CD14-positive monocyte (primary cell): ENCODE measurements around the gene CHID1. TPM values are rescaled to one million over a fixed set of nuclear protein-coding genes. Genes with fewer than 3 reads are reported as not detected.

ENCODE experiments used
- DNase-seq, 3 donors: peaks; one replicate each; pipeline ENCODE4 v3.0.0-alpha.2; 2011 to 2022
- H2AFZ ChIP-seq: 2 replicates; pipeline ENCODE4 v1.6.0; 2012; ENCODE audit warnings: mild to moderate bottlenecking, low read depth, low read length, inconsistent platforms; ENCODE audit not compliant: insufficient read depth, poor library complexity, severe bottlenecking
- H3K27ac ChIP-seq, 2 donors: 1 replicate in 1 of 2; 2 replicates in 1 of 2; pipeline ENCODE4 v1.5.1; 2012 to 2013; ENCODE audit warnings: low read length in 2 of 2, control low read depth in 1 of 2, inconsistent platforms in 1 of 2, low read depth in 1 of 2, mild to moderate bottlenecking in 1 of 2
- H3K27me3 ChIP-seq, 2 donors: one replicate each; pipeline versions ENCODE4 v1.6.0 to v1.6.1; 2011 to 2013; ENCODE audit warnings: low read length in 2 of 2; ENCODE audit not compliant: control insufficient read depth in 2 of 2, insufficient read depth in 2 of 2
- H3K36me3 ChIP-seq, 2 donors: replicated peaks in 1 of 2; 1 replicate in 1 of 2; 2 replicates in 1 of 2; pipeline versions ENCODE4 v1.5.1 to v1.6.1; 2012 to 2013; ENCODE audit warnings: low read length in 2 of 2, control low read depth in 1 of 2, inconsistent platforms in 1 of 2, mild to moderate bottlenecking in 1 of 2; ENCODE audit not compliant: insufficient read depth in 2 of 2, control insufficient read depth in 1 of 2
- H3K4me1 ChIP-seq, 2 donors: 1 replicate in 1 of 2; 2 replicates in 1 of 2; pipeline versions ENCODE4 v1.5.1 to v1.6.1; 2012 to 2013; ENCODE audit warnings: low read length in 2 of 2, control low read depth in 1 of 2, inconsistent platforms in 1 of 2, mild to moderate bottlenecking in 1 of 2, moderate library complexity in 1 of 2; ENCODE audit not compliant: insufficient read depth in 2 of 2, control insufficient read depth in 1 of 2
- H3K4me2 ChIP-seq: replicated peaks from 2 replicates; pipeline ENCODE3; 2012; ENCODE audit warnings: low read length, moderate library complexity, mild to moderate bottlenecking; ENCODE audit not compliant: poor library complexity, severe bottlenecking; ENCODE audit errors: extremely low read depth
- H3K4me3 ChIP-seq, 3 experiments: fragments of 200-600 bp in 1 of 3; sonication (generic) in 1 of 3; replicated peaks in 1 of 3; 1 replicate in 2 of 3; 2 replicates in 1 of 3; pipeline ENCODE4 v1.5.1; 2011 to 2013; ENCODE audit warnings: low read length in 3 of 3, mild to moderate bottlenecking in 3 of 3, control low read depth in 2 of 3, low read depth in 2 of 3, inconsistent platforms in 1 of 3, moderate library complexity in 1 of 3
- H3K79me2 ChIP-seq: 2 replicates; pipeline ENCODE4 v1.6.0; 2012; ENCODE audit warnings: mild to moderate bottlenecking, control low read depth, inconsistent platforms, low read length, moderate library complexity; ENCODE audit not compliant: insufficient read depth
- H3K9ac ChIP-seq: 2 replicates; pipeline ENCODE4 v1.6.0; 2017; ENCODE audit warnings: low read length, mild to moderate bottlenecking; ENCODE audit not compliant: insufficient read depth, poor library complexity, severe bottlenecking
- H3K9me3 ChIP-seq, 2 donors: replicated peaks in 1 of 2; 1 replicate in 1 of 2; 2 replicates in 1 of 2; pipeline versions ENCODE4 v1.5.1 to v1.6.1; 2012 to 2013; ENCODE audit warnings: low read length in 2 of 2, control low read depth in 1 of 2; ENCODE audit not compliant: control insufficient read depth in 1 of 2, insufficient read depth in 1 of 2
- H4K20me1 ChIP-seq: 2 replicates; pipeline ENCODE4 v1.6.0; 2012; ENCODE audit warnings: mild to moderate bottlenecking, low read length, control low read depth, moderate library complexity; ENCODE audit not compliant: insufficient read depth
- H3K27ac Mint-ChIP-seq, 7 donors: one replicate each; pipeline ENCODE4 v1.8.0; 2020; ENCODE audit warnings: mild to moderate bottlenecking in 7 of 7, mixed read lengths in 7 of 7, moderate library complexity in 6 of 7, inconsistent platforms in 2 of 7
- H3K27me3 Mint-ChIP-seq, 3 donors: one replicate each; pipeline ENCODE4 v1.8.0; 2021 to 2022; ENCODE audit warnings: low read depth in 3 of 3, mild to moderate bottlenecking in 3 of 3, mixed read lengths in 3 of 3, moderate library complexity in 3 of 3, inconsistent platforms in 1 of 3
- H3K36me3 Mint-ChIP-seq, 2 donors: one replicate each; pipeline ENCODE4 v1.8.0; 2020; ENCODE audit warnings: mixed read lengths in 2 of 2, inconsistent platforms in 1 of 2, mild to moderate bottlenecking in 1 of 2
- H3K4me1 Mint-ChIP-seq: one replicate; pipeline ENCODE4 v1.8.0; 2020; ENCODE audit warnings: mild to moderate bottlenecking, mixed read lengths
- H3K4me3 Mint-ChIP-seq, 2 donors: one replicate each; pipeline ENCODE4 v1.8.0; 2020; ENCODE audit warnings: mild to moderate bottlenecking in 2 of 2, mixed read lengths in 2 of 2, moderate library complexity in 1 of 2
- H3K9me3 Mint-ChIP-seq, 7 donors: one replicate each; pipeline ENCODE4 v1.8.0; 2020 to 2022; ENCODE audit warnings: mixed read lengths in 7 of 7, mild to moderate bottlenecking in 6 of 7, moderate library complexity in 6 of 7, inconsistent platforms in 2 of 7
- CTCF ChIP-seq: fragments of 200-600 bp; IDR thresholded peaks from one replicate; pipeline ENCODE4 v1.8.0; 2022; ENCODE audit warnings: antibody characterized with exemption, mild to moderate bottlenecking
- WGBS: methylation state at CpG from one replicate; pipeline ENCODE4 v1.1.5; 2013; ENCODE audit warnings: missing lambda C conversion rate; ENCODE audit not compliant: insufficient coverage; 5-methylcytosine and 5-hydroxymethylcytosine counted together
- intact Hi-C, 2 donors: fragments of 100-400 bp; cut with micrococcal nuclease; formaldehyde crosslinking; loops; one replicate each; pipeline versions ENCODE4 v1.15.0 to v1.15.1; 2023
- polyA plus RNA-seq, 3 donors: library from polyadenylated mRNA; depleted of rRNA in 1 of 3; unstranded in 2 of 3; stranded (reverse) in 1 of 3; fragments of 300-500 nt in 2 of 3; fragments of >200 nt in 1 of 3; fragmentation: Illumina TruSeq in 2 of 3; gene quantifications; 1 replicate in 2 of 3; 2 replicates in 1 of 3; pipeline ENCODE4 v1.2.3, GENCODE V29; 2012 to 2021

Gene CHID1
- polyA plus RNA-seq, 3 donors, result 23.2 to 45.4 (median 45.0) TPM

GRCh38 chr11:855330-855674, 55.3 kb downstream of the CHID1 start:
- no peaks in the 10 kb centered on the region for H3K79me2 ChIP-seq
- Mint-ChIP-seq H3K27ac (no peak overlapping the region), H3K9me3 (peaks cover 0 to 2% (median 0%) of the 10 kb centered on the region in 7 donors), H3K27me3 (peaks cover 2 to 15% (median 12%) of the 10 kb centered on the region in 3 donors), H3K36me3 (peaks cover 2 to 6% of the 10 kb centered on the region in 2 donors), H3K4me3 (no peak overlapping the region), H3K4me1 (peaks cover 6% of the 10 kb centered on the region)
- no peak overlapping the region for H3K27ac ChIP-seq
- no peaks in the 10 kb centered on the region for H3K4me1 ChIP-seq
- no peaks in the 10 kb centered on the region for H3K36me3 ChIP-seq
- no peak overlapping the region for H3K4me3 ChIP-seq
- H4K20me1 ChIP-seq, result peaks cover 77% of the 10 kb centered on the region
- intact Hi-C loops, result no loop called here
- H3K9me3 ChIP-seq, result no peaks in the 10 kb centered on the region
- 95% methylated on average over 6 of the region's 7 CpGs for WGBS
- no peak overlapping the region for H2AFZ ChIP-seq
- peaks cover 0 to 6% of the 10 kb centered on the region in 2 donors for H3K27me3 ChIP-seq
- no peak overlapping the region for H3K9ac ChIP-seq
- no peak for DNase-seq
- H3K4me2 ChIP-seq, result no peak overlapping the region
- no peak for TF ChIP-seq CTCF

- H3K4me3 Mint-ChIP-seq, result no peak overlapping the region
- H3K27me3 ChIP-seq, result peaks cover 0 to 9% of the 10 kb centered on the region in 2 donors
- no peaks in the 10 kb centered on the region for H3K4me1 ChIP-seq
- H3K9ac ChIP-seq, result no peak overlapping the region
- H2AFZ ChIP-seq, result no peak overlapping the region
- no peak overlapping the region for H3K4me3 ChIP-seq
- H3K79me2 ChIP-seq, result no peaks in the 10 kb centered on the region
- no peak for TF ChIP-seq CTCF
- no peak overlapping the region for H3K4me2 ChIP-seq
- peaks cover 6% of the 10 kb centered on the region for H3K4me1 Mint-ChIP-seq
- peaks cover 2 to 6% of the 10 kb centered on the region in 2 donors for H3K36me3 Mint-ChIP-seq
- intact Hi-C loops, result no loop called here
- no peaks in the 10 kb centered on the region for H3K9me3 ChIP-seq
- 96% methylated on average over 20 of the region's 20 CpGs for WGBS
- H3K36me3 ChIP-seq, result no peaks in the 10 kb centered on the region
- peaks cover 75% of the 10 kb centered on the region for H4K20me1 ChIP-seq
- H3K27ac ChIP-seq, result no peak overlapping the region
- H3K27me3 Mint-ChIP-seq, result peaks cover 2 to 20% (median 16%) of the 10 kb centered on the region in 3 donors
- DNase-seq, result no peak
- no peak overlapping the region for H3K27ac Mint-ChIP-seq
- H3K9me3 Mint-ChIP-seq, result peaks cover 0 to 2% (median 0%) of the 10 kb centered on the region in 7 donors
These were observed 55.8 kb downstream of the CHID1 start for GRCh38 chr11:854601-855329.
